H1 (cell line): Measurements from ENCODE around the gene DSE. TPM values are rescaled to one million over a fixed set of nuclear protein-coding genes. Genes with fewer than 3 reads are reported as not detected.
A peak's percentile ranks its signal among the peaks of the same experiment; 100 is the strongest.

Experiments used
- BRCA1 ChIP-seq: IDR thresholded peaks from 2 replicates; pipeline ENCODE4 v1.6.1; 2012; ENCODE audit warnings: low read depth, low read length, improper control_type of control experiment
- CBX5 ChIP-seq: fragments of 300-800, 300-1000 bp; sonication (generic); IDR thresholded peaks from 2 replicates; pipeline ENCODE4 v1.7.1; 2016; ENCODE audit warnings: antibody characterized with exemption, low read length, low read depth
- CBX8 ChIP-seq: fragments of 300-800, 300-1000 bp; sonication (generic); IDR thresholded peaks from 2 replicates; pipeline ENCODE4 v1.7.1; 2016; ENCODE audit warnings: low read depth, low read length, borderline replicate concordance
- CEBPB ChIP-seq: IDR thresholded peaks from 2 replicates; pipeline ENCODE4 v1.6.1; 2012; ENCODE audit warnings: low read depth, low read length
- CTBP2 ChIP-seq: IDR thresholded peaks from 2 replicates; pipeline ENCODE4 v1.7.0; 2011; ENCODE audit warnings: borderline replicate concordance, mild to moderate bottlenecking, moderate library complexity, mixed read lengths, low read length; ENCODE audit not compliant: insufficient read depth, insufficient read length
- GTF2F1 ChIP-seq: IDR thresholded peaks from 2 replicates; pipeline ENCODE4 v1.6.1; 2012; ENCODE audit warnings: low read depth, low read length, improper control_type of control experiment, borderline replicate concordance
- JUN ChIP-seq: IDR thresholded peaks from 2 replicates; pipeline ENCODE4 v1.6.1; 2011; ENCODE audit warnings: low read depth, mild to moderate bottlenecking, improper control_type of control experiment, low read length
- KDM1A ChIP-seq: fragments of 200-600, 300-600 bp; sonication (generic); IDR thresholded peaks from 2 replicates; pipeline ENCODE4 v1.7.1; 2016; ENCODE audit warnings: mild to moderate bottlenecking, low read length, borderline replicate concordance
- KDM5A ChIP-seq: fragments of 200-600 bp; IDR thresholded peaks from 2 replicates; pipeline ENCODE4 v1.7.1; 2012; ENCODE audit warnings: mild to moderate bottlenecking, low read length, inconsistent platforms, mixed read lengths
- NRF1 ChIP-seq: IDR thresholded peaks from 2 replicates; pipeline ENCODE4 v1.6.1; 2011; ENCODE audit warnings: mild to moderate bottlenecking, low read depth, low read length, improper control_type of control experiment
- POLR2A ChIP-seq, 2 experiments: IDR thresholded peaks; 1 replicate in 1 of 2; 2 replicates in 1 of 2; pipeline ENCODE4 v1.6.1; 2011; ENCODE audit warnings: low read depth in 2 of 2, low read length in 2 of 2, mild to moderate bottlenecking in 2 of 2; ENCODE audit errors: control extremely low read depth in 1 of 2
- SIX5 ChIP-seq: IDR thresholded peaks from 2 replicates; pipeline ENCODE4 v1.6.1; 2011; ENCODE audit warnings: mild to moderate bottlenecking, low read depth, low read length
- SRF ChIP-seq: IDR thresholded peaks from 2 replicates; pipeline ENCODE4 v1.6.1; 2011; ENCODE audit warnings: mild to moderate bottlenecking, low read depth, low read length, moderate library complexity
- TAF7 ChIP-seq: optimal IDR thresholded peaks from 2 replicates; pipeline ENCODE3; 2011; ENCODE audit warnings: low read depth, mild to moderate bottlenecking, inconsistent platforms, low read length, moderate library complexity, borderline replicate concordance
- YY1 ChIP-seq: IDR thresholded peaks from 2 replicates; pipeline ENCODE4 v1.6.1; 2011; ENCODE audit warnings: low read depth, mild to moderate bottlenecking, low read length
- polyA plus RNA-seq, 7 experiments: library from polyadenylated mRNA; depleted of rRNA in 3 of 7; stranded (reverse) in 5 of 7; unstranded in 2 of 7; fragments of >200 nt in 5 of 7; fragments of 200-250 nt in 2 of 7; gene quantifications; 1 replicate in 5 of 7; 2 replicates in 1 of 7; 4 replicates in 1 of 7; pipeline versions ENCODE4 v1.2.1 to v1.2.3, GENCODE V29; 2011 to 2013; ENCODE audit warnings: missing spikeins in 2 of 7, mixed read lengths in 2 of 7
- total RNA-seq: library from RNA; stranded (reverse); fragmentation: NEBNext Ultra II Directional; extraction: Animal tissue kit (Norgen Biotek cat#: 25700); gene quantifications from 2 replicates; pipeline ENCODE4 v1.2.1, GENCODE V29; 2021

Gene DSE
- total and polyA plus RNA-seq, 2 of the 8 experiments (the other 6 are each of a cell fraction or from before 2014, with no cell fraction given): 32.5 to 94.4 TPM

- TF ChIP-seq KDM5A (no peak), CBX8 (no peak), JUN (no peak), YY1 (no peak), KDM1A (no peak), CBX5 (no peak), BRCA1 (no peak), GTF2F1 (no peak), POLR2A (IDR thresholded peaks at IDR 0.05; ENCODE audit: control extremely low read depth in 1 of 2, low read depth in 2 of 2, low read length in 2 of 2) (no peak), TAF7 (no peak), NRF1 (no peak), CTBP2 (no peak), SRF (no peak), SIX5 (0 out of 2 replicates have a peak, but pooled peaks have one; percentile 7), CEBPB (no peak)
Measured at GRCh38 chr6:116405652-116406356, 35.1 kb downstream of the DSE start (continued).
